Measurements from ENCODE around the gene GTPBP2. TPM values are rescaled to one million over a fixed set of nuclear protein-coding genes. Genes with fewer than 3 reads are reported as not detected.
A peak's percentile ranks its signal among the peaks of the same experiment; 100 is the strongest.

Gene GTPBP2
- polyA plus RNA-seq, 1 donor (not counting 4 experiments of a cell fraction or from before 2014, with no cell fraction given) = 59.5 TPM

DNA sequence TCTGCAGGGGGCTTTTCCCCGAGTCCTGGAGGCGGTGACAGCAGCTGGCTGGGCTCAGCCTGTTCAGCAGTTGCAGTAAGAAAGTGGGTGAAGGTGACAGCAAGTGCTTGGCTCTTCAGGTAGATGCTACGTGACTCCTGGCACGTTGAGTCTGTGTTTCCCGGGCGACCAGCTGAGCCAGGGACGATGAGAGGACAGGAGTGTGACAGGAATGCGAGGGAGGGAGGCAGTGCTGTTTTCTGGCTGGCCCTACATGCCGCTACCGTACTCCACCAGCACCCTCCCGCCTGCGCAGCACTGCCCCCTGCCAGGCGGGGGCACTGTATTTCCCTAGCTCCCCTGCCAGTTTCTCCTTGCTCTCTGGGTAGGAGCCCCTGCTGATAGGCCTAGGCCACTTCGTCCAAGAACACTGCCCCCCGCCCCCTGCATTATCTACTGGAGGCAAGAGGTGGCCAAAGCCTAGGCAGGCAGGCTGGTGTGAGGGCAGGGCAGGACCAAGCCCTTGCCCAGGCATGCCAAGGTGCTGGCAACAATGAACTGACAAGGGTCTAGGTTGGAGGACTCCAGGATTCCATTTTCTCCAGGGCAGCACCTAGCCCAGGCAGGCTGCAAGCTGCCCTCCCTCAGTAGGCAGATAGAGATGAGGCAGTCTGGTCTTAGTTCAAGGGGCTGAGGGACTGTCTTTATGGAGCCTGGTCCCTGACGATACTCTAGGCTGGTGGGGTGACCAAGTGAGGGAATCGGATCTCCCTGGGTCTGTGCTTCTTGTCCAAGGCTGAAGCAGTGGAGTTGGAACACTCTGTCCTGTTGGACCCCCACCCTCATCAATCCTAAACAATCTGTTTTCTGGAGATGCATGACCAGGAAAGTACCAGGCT lies 39.3 kb upstream of the GTPBP2 start:
- no peak overlapping the region for H3K27ac ChIP-seq (ENCODE audit: control insufficient read depth, insufficient read depth, low read length)
- no peaks in the 10 kb centered on the region for H3K9me3 ChIP-seq (ENCODE audit: control insufficient read depth, low read depth, low read length)
- H3K9me1 ChIP-seq (ENCODE audit: control insufficient read depth, extremely low read depth, insufficient read depth, low read length) = peaks cover 2% of the 10 kb centered on the region
- no peak overlapping the region for H3K9ac ChIP-seq (ENCODE audit: control insufficient read depth, extremely low read depth, insufficient read depth, low read length)
- no peak overlapping the region for H2AFZ ChIP-seq (ENCODE audit: control insufficient read depth, low read length)
- no peaks in the 10 kb centered on the region for H3K27me3 ChIP-seq (ENCODE audit: control insufficient read depth, extremely low read depth, insufficient read depth, low read length)
- dilution Hi-C loops (cut with MboI; ENCODE audit: extremely low pct_ligation_motif_present, low sequenced_read_pairs) = no loop called here
- TF ChIP-seq EZH2 (IDR thresholded peaks at IDR 0.05; ENCODE audit: low read length) = no peak
- TF ChIP-seq, protein P1, sequence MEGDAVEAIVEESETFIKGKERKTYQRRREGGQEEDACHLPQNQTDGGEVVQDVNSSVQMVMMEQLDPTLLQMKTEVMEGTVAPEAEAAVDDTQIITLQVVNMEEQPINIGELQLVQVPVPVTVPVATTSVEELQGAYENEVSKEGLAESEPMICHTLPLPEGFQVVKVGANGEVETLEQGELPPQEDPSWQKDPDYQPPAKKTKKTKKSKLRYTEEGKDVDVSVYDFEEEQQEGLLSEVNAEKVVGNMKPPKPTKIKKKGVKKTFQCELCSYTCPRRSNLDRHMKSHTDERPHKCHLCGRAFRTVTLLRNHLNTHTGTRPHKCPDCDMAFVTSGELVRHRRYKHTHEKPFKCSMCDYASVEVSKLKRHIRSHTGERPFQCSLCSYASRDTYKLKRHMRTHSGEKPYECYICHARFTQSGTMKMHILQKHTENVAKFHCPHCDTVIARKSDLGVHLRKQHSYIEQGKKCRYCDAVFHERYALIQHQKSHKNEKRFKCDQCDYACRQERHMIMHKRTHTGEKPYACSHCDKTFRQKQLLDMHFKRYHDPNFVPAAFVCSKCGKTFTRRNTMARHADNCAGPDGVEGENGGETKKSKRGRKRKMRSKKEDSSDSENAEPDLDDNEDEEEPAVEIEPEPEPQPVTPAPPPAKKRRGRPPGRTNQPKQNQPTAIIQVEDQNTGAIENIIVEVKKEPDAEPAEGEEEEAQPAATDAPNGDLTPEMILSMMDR (optimal IDR thresholded peaks at IDR 0.05 in 1 of 3, IDR thresholded peaks at IDR 0.05 in 1 of 3, conservative IDR thresholded peaks at IDR 0.05 in 1 of 3; ENCODE audit: extremely low read depth in 1 of 3, insufficient read depth in 2 of 3, low read length in 3 of 3) = peak in 2 of 3 experiments; percentile 67 to 80
- peak overlapping the region; percentile 12 for H3K4me2 ChIP-seq (ENCODE audit: control insufficient read depth, extremely low read depth, insufficient read depth, low read depth, low read length)
- H4K20me1 ChIP-seq (ENCODE audit: control insufficient read depth, extremely low read depth, insufficient read depth, low read length) = no peaks in the 10 kb centered on the region
- H3K36me3 ChIP-seq (ENCODE audit: control insufficient read depth in 2 of 2, extremely low read depth in 1 of 2, insufficient read depth in 2 of 2, low read length in 2 of 2) = peaks cover 11 to 15% of the 10 kb centered on the region in 2 experiments
- H3K4me1 ChIP-seq (ENCODE audit: control insufficient read depth, extremely low read depth, insufficient read depth, low read length) = peaks cover 25% of the 10 kb centered on the region
- no peaks in the 10 kb centered on the region for H3K79me2 ChIP-seq (ENCODE audit: control insufficient read depth, insufficient read depth, low read length)
- peak; percentile 26 for FAIRE-seq
- no peak for DNase-seq (ENCODE audit: low read depth, low spot score)
- no peak overlapping the region for H3K4me3 ChIP-seq (ENCODE audit: control insufficient read depth in 2 of 3, extremely low read depth in 1 of 3, insufficient read depth in 2 of 3, low read depth in 1 of 3, low read length in 3 of 3)

DNA sequence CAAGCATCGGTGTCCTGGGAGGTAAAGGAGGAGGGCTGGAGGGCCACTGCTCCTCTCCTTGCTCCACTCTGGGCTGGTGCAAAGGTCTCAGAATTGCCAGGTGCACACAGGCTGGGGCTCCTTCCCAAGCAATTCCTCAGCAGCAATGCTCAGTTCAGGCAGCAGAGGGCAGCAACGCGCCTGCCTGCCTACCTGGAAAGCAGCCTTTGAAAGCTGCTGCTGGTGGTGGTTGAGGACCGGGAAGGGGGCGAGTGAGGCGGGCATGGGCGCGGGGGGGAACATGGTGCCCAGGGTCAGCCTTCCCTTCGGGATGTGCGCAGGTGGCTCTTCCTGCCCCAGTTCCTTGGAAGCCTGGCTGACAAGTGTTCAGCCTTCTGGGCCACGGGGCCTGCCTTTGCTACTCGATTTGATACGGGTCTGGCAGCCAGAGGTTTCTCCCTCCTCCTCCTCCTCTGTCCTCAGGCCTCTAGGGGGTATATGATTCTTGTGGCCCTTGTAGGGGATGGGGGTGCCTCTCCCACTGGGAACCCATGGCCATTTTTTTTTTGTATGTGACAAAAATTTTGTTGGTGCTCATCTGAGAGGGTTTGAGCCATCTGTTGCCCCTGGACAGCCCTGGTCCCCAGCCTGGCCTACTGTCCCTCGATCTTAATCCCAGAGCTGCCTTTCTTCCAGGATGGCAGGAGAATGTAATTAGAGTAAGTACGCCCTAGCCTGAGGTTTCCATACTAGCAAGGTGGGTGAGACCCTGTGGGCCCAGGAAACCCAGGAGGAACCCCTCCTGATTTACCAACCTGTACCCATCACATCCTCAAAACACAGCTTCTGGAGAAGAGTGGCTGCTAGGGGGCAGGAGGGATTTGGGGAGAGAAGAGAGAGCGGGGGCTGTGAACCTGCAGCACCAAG lies 38.4 kb upstream of the GTPBP2 start:
- Histone ChIP-seq H3K27ac (ENCODE audit: control insufficient read depth, insufficient read depth, low read length) (no peak overlapping the region), H3K4me2 (ENCODE audit: control insufficient read depth, extremely low read depth, insufficient read depth, low read depth, low read length) (peak overlapping the region; percentile 12), H3K4me3 (ENCODE audit: control insufficient read depth in 2 of 3, extremely low read depth in 1 of 3, insufficient read depth in 2 of 3, low read depth in 1 of 3, low read length in 3 of 3) (no peak overlapping the region), H3K79me2 (ENCODE audit: control insufficient read depth, insufficient read depth, low read length) (no peaks in the 10 kb centered on the region), H3K9me1 (ENCODE audit: control insufficient read depth, extremely low read depth, insufficient read depth, low read length) (peaks cover 2% of the 10 kb centered on the region), H3K9me3 (ENCODE audit: control insufficient read depth, low read depth, low read length) (no peaks in the 10 kb centered on the region), H3K9ac (ENCODE audit: control insufficient read depth, extremely low read depth, insufficient read depth, low read length) (no peak overlapping the region), H3K27me3 (ENCODE audit: control insufficient read depth, extremely low read depth, insufficient read depth, low read length) (no peaks in the 10 kb centered on the region), H3K4me1 (ENCODE audit: control insufficient read depth, extremely low read depth, insufficient read depth, low read length) (peaks cover 25% of the 10 kb centered on the region), H3K36me3 (ENCODE audit: control insufficient read depth in 2 of 2, extremely low read depth in 1 of 2, insufficient read depth in 2 of 2, low read length in 2 of 2) (peaks cover 11 to 12% of the 10 kb centered on the region in 2 experiments), H2AFZ (ENCODE audit: control insufficient read depth, low read length) (no peak overlapping the region), H4K20me1 (ENCODE audit: control insufficient read depth, extremely low read depth, insufficient read depth, low read length) (no peaks in the 10 kb centered on the region)
- TF ChIP-seq, protein P1 (optimal IDR thresholded peaks at IDR 0.05 in 1 of 3, IDR thresholded peaks at IDR 0.05 in 1 of 3, conservative IDR thresholded peaks at IDR 0.05 in 1 of 3; ENCODE audit: extremely low read depth in 1 of 3, insufficient read depth in 2 of 3, low read length in 3 of 3) = peak in 2 of 3 experiments; percentile 92 to 98
- no peak for TF ChIP-seq EZH2 (IDR thresholded peaks at IDR 0.05; ENCODE audit: low read length)
- FAIRE-seq (peak; percentile 78), DNase-seq (ENCODE audit: low read depth, low spot score) (no peak)
- dilution Hi-C loops (cut with MboI; ENCODE audit: extremely low pct_ligation_motif_present, low sequenced_read_pairs) = no loop called here

Measured in keratinocyte (primary cell).